Calu3 (cell line): ENCODE results near the gene CFAP20DC. TPM values are rescaled to one million over a fixed set of nuclear protein-coding genes. Genes with fewer than 3 reads are reported as not detected.

Experiments used
- BruUV-seq: library from RNA; stranded (reverse); fragments of 400-500 nt; replicated peaks from 2 replicates; lab custom pipeline; 2021; lab: Mats Ljungman, UMichigan
- CTCF ChIA-PET: fragments of 300-600 bp; sonication (Branson Sonifier 250); formaldehyde crosslinking; loops from one replicate; lab custom pipeline; 2022; ENCODE audit warnings: antibody characterized with exemption; lab: Charles Lee
- DNase-seq: peaks from one replicate; pipeline ENCODE4 v3.0.0; 2022
- H3K27ac Mint-ChIP-seq: one replicate; pipeline ENCODE4 v1.8.0; 2022; ENCODE audit warnings: mixed read lengths; ENCODE audit not compliant: unreplicated experiment
- H3K27me3 Mint-ChIP-seq: one replicate; pipeline ENCODE4 v1.8.0; 2022; ENCODE audit warnings: mixed read lengths; ENCODE audit not compliant: unreplicated experiment
- H3K36me3 Mint-ChIP-seq: one replicate; pipeline ENCODE4 v1.8.0; 2022; ENCODE audit warnings: mild to moderate bottlenecking, moderate library complexity, mixed read lengths; ENCODE audit not compliant: insufficient read depth, unreplicated experiment
- H3K4me1 Mint-ChIP-seq: one replicate; pipeline ENCODE4 v1.8.0; 2022; ENCODE audit warnings: mild to moderate bottlenecking, low read depth, mixed read lengths; ENCODE audit not compliant: unreplicated experiment
- H3K4me3 Mint-ChIP-seq: one replicate; pipeline ENCODE4 v1.8.0; 2022; ENCODE audit warnings: mild to moderate bottlenecking, low read depth, moderate library complexity, mixed read lengths; ENCODE audit not compliant: unreplicated experiment
- H3K9me3 Mint-ChIP-seq: one replicate; pipeline ENCODE4 v1.8.0; 2022; ENCODE audit warnings: low read depth, mixed read lengths; ENCODE audit not compliant: unreplicated experiment
- CTCF ChIP-seq: fragments of 200-600 bp; IDR thresholded peaks from one replicate; pipeline ENCODE4 v1.8.0; 2022; ENCODE audit warnings: antibody characterized with exemption; ENCODE audit not compliant: unreplicated experiment
- intact Hi-C: fragments of 100-400 bp; cut with micrococcal nuclease; formaldehyde crosslinking; loops from one replicate; pipeline ENCODE4 v1.10.0; 2022; ENCODE audit not compliant: unreplicated experiment
- total RNA-seq: library from RNA; stranded (reverse); gene quantifications from 2 replicates; pipeline ENCODE4 v1.2.3, GENCODE V29; 2022

CFAP20DC gene
- total RNA-seq, 1 experiment from 2014 or later: 5.8 TPM

GRCh38 chr3:58723173-58723572 is 326.7 kb downstream of the CFAP20DC start:
- CTCF ChIA-PET: no interaction called here
- TF ChIP-seq CTCF: no peak
- Mint-ChIP-seq H3K9me3 (peaks cover 5% of the 10 kb centered on the region), H3K4me1 (no peaks in the 10 kb centered on the region), H3K27ac (no peak overlapping the region), H3K4me3 (no peak overlapping the region), H3K36me3 (no peaks in the 10 kb centered on the region), H3K27me3 (no peaks in the 10 kb centered on the region)
- DNase-seq: no peak
- BruUV-seq: no TSS peak
- intact Hi-C loops: no loop called here

GRCh38 chr3:58722561-58722960 is 327.3 kb downstream of the CFAP20DC start:
- Mint-ChIP-seq H3K27me3 (no peaks in the 10 kb centered on the region), H3K4me1 (no peaks in the 10 kb centered on the region), H3K9me3 (peaks cover 5% of the 10 kb centered on the region), H3K4me3 (no peak overlapping the region), H3K36me3 (no peaks in the 10 kb centered on the region), H3K27ac (no peak overlapping the region)
- no peak for TF ChIP-seq CTCF
- no TSS peak for BruUV-seq
- no peak for DNase-seq
- CTCF ChIA-PET: no interaction called here
- intact Hi-C loops: no loop called here

- no peaks in the 10 kb centered on the region for H3K36me3 Mint-ChIP-seq
- no TSS peak for BruUV-seq
- CTCF ChIA-PET: no interaction called here
- no peak overlapping the region for H3K27ac Mint-ChIP-seq
- no peak for DNase-seq
- intact Hi-C loops: no loop called here
- no peaks in the 10 kb centered on the region for H3K9me3 Mint-ChIP-seq
- no peaks in the 10 kb centered on the region for H3K27me3 Mint-ChIP-seq
- no peak overlapping the region for H3K4me3 Mint-ChIP-seq
- no peaks in the 10 kb centered on the region for H3K4me1 Mint-ChIP-seq
- no peak for TF ChIP-seq CTCF
Measured at GRCh38 chr3:58720526-58720925, 329.3 kb downstream of the CFAP20DC start.

- no peaks in the 10 kb centered on the region for H3K36me3 Mint-ChIP-seq
- no peak for TF ChIP-seq CTCF
- no peak overlapping the region for H3K27ac Mint-ChIP-seq
- no TSS peak for BruUV-seq
- intact Hi-C loops: no loop called here
- peaks cover 3% of the 10 kb centered on the region for H3K9me3 Mint-ChIP-seq
- H3K4me1 Mint-ChIP-seq: no peaks in the 10 kb centered on the region
- no peak overlapping the region for H3K4me3 Mint-ChIP-seq
- CTCF ChIA-PET: interaction anchor here (1.4 kb wide), 1 partner anchor 9 kb away, joined by 4 read pairs; no protein-coding TSS in a partner anchor
- DNase-seq: no peak
- H3K27me3 Mint-ChIP-seq: no peaks in the 10 kb centered on the region
Measured at GRCh38 chr3:58719684-58720083, 330.1 kb downstream of the CFAP20DC start.
